GM18498 (cell line): ENCODE data around the gene SAE1.
"Not testable (repeated sequence)": the region's sequence is repeated elsewhere in the genome, so short reads cannot be mapped to it uniquely, and the experiment has no call there.

Experiments
- ATAC-seq: cut with Tn5 transposase; IDR thresholded peaks from one replicate; pipeline ENCODE4 v1.9.1; 2021; ENCODE audit warnings: mild to moderate bottlenecking, moderate library complexity; ENCODE audit not compliant: unreplicated experiment

The SAE1 gene

GRCh38 chr19:47232422-47233211, 102.0 kb downstream of the SAE1 start:
- no peak for ATAC-seq

- ATAC-seq = no peak
Observed at GRCh38 chr19:47236072-47236675, 105.5 kb downstream of the SAE1 start.

GRCh38 chr19:47239152-47239551, 108.5 kb downstream of the SAE1 start:
- ATAC-seq = no peak

GRCh38 chr19:47239610-47240296, 109.1 kb downstream of the SAE1 start:
- ATAC-seq = no peak

- ATAC-seq = no peak
Observed at GRCh38 chr19:47240556-47240955, 109.9 kb downstream of the SAE1 start.

GRCh38 chr19:47240996-47241918, 110.6 kb downstream of the SAE1 start:
- no peak for ATAC-seq

- no peak for ATAC-seq
Observed at GRCh38 chr19:47241919-47242577, 111.4 kb downstream of the SAE1 start.

GRCh38 chr19:47243364-47243775, 112.7 kb downstream of the SAE1 start:
- no peak for ATAC-seq

- ATAC-seq = peak; percentile 56
Observed at GRCh38 chr19:47243776-47244547, 113.3 kb downstream of the SAE1 start.

- ATAC-seq = no peak
Observed at GRCh38 chr19:47247308-47247990, 116.8 kb downstream of the SAE1 start.

- ATAC-seq = not testable (repeated sequence)
Observed at GRCh38 chr19:47253016-47253415, 122.4 kb downstream of the SAE1 start.

GRCh38 chr19:47253467-47253881, 122.8 kb downstream of the SAE1 start:
- ATAC-seq = no peak

- ATAC-seq = no peak
Observed at GRCh38 chr19:47253970-47254369, 123.3 kb downstream of the SAE1 start.

GRCh38 chr19:47255879-47256692, 125.5 kb downstream of the SAE1 start, which contains the start of gene CCDC9:
Gene CCDC9 (plus strand): TSS chr19:47256525. CDS start chr19:47258401, 1,876 bp downstream.
- peak; percentile 60 for ATAC-seq

GRCh38 chr19:47256693-47257410, 126.2 kb downstream of the SAE1 start:
- ATAC-seq = peak; percentile 71

GRCh38 chr19:47257411-47258169, 127.0 kb downstream of the SAE1 start:
- ATAC-seq = no peak

GRCh38 chr19:47258434-47258833, 127.8 kb downstream of the SAE1 start:
- ATAC-seq = no peak
